Measurements from ENCODE around the gene TMEM164.
A peak's percentile ranks its signal among the peaks of the same experiment; 100 is the strongest.
"Not testable (repeated sequence)": the region's sequence is repeated elsewhere in the genome, so short reads cannot be mapped to it uniquely, and the experiment has no call there.

The TMEM164 gene

DNA sequence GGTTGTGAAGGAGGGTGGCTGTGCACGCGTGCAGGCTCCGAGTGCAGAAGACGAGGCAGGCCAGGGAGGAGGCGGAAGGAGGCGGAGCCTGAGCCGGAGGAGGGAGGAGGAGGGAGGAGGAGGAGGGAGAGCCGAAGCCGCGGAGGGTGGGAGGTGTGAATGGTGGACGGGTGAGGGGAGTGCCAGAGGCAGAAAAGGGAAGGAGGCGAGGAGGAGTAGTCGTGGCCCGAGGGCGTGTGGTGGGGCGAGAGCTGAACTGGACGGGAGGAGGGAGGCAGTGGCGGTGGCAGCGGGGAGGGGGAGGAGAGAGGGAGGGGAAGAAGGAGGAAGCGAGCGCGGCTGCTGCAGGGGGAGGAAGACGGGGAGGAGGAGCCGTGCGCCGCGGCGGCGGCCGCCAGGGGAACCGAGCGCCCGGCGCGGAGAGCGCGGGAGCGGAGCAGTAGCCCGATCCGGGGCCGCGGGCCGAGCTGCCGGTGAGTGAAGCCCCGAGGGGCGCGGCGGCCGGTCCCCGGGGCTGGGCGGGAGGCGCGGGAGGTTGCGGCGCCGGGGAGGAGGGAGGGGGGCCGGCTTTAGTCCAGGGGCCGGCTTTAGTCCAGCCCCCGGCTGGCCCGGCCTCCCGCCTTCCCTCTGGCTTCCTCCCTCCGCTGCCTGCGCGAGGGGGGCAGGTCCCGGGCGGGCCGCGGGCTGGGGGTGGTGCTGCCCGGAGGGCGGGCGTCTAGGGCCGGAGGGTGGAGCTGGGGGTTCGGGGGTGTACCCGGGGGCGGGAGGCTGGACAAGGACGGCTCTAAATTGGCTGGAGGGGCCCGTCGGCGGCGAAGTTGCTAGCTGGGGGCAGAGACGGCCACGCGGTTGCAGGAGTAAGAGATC, at the start of gene TMEM164:
Gene TMEM164, plus strand, starts transcription at position 815 of the 867 bp plus-strand sequence. CDS start 661 bp downstream, outside the sequence.
- DNase-seq: peak; percentile 78

DNA sequence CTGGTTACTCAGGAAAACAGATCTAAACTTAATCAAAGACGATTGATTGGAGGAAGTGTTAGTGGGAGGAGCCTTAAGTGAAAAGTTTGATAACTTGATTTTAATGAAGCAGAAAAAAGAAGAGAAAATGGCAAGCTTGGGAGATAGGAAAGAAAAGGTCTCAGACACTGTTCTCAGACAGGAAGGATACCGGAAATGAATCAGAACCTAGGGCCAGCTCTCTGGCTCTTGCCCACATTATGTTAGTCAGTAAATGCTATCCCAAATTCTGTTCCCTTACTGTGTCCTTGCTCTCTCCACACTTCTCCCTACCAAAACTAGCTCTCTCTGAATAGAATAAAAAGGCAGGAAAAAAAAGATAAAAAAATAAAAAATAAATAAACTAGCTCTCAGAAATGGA, 48.6 kb upstream of the TMEM164 start:
- no peak for DNase-seq

DNA sequence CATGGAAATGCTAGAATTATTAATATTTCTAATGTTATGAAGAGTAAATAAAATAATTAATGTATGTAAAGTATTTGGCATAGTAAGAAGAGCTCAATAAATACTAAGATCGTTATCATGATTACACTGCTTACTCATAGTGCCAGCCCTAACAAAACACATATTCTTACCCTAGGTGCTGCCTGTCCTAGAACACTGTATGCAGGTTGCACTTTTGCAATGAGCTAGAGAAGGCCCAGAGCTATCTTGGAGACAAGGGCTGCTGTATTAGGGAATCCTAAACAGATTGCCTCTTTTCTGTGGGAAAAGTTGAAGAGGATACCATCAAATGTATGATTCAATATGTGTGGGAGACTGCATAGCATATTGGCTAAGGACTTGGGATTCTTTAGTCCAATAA, 48.0 kb upstream of the TMEM164 start:
- DNase-seq: no peak

DNA sequence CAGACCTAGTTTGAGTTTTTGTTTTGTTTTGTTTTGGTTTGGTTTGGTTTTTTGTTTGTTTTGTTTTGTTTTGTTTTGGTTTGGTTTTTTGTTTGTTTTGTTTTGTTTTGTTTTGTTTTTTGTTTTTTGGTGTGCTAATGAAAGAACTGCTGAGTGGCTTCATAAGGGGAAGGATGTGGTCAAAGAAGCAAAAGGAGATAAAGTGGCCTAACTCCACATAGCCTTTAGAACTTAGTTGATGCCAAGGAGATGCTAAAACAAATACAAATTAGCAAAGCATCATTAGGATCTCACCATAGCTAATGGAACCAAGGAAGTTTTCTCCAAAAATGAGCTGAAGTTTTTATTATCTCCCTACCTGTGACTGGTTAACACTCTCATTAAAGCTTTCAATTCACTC, 44.6 kb upstream of the TMEM164 start:
- no peak for DNase-seq

- DNase-seq: no peak
These were observed 43.5 kb upstream of the TMEM164 start for GRCh38 chrX:109959356-109959871.

GRCh38 chrX:109964390-109964789, 38.5 kb upstream of the TMEM164 start:
- no peak for DNase-seq

- no peak for DNase-seq
These were observed 36.7 kb upstream of the TMEM164 start for GRCh38 chrX:109966246-109966645.

DNA sequence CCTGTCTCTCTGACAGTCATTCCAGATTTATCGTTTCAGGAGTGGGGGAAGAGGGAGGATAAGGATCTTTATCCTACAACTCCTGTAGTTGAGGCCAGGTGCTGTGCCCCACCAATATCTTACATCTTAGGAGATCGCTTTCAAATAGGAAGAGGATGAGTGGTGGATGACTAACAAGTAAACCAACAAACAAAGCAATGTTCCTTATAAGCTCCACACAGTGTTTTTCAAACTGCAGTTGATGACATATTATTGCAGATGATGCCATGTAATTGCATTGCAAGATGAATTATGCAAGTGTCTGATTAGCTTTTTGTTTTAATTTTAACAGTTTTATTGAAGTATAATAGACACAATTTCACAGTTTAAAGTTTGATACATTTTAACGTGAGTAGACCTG, 35.8 kb upstream of the TMEM164 start:
- DNase-seq: no peak

DNA sequence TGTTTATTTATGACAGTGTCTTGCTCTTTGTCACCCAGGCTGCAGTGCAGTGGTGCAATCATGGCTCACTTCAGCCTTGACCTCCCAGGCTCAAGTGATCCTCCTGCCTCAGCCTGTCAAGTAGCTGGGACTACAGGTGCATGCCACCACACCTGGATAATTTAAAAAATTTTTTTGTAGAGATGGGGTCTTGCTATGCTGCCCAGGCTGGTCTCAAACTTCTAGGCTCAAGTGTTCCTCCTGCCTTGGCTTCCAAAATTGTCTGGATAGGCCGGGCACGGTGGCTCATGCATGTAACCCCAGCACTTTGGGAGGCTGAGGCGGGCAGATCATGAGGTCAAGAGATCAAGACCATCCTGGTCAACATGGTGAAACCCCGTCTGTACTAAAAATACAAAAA, 32.1 kb upstream of the TMEM164 start:
- not testable (repeated sequence) for DNase-seq

DNA sequence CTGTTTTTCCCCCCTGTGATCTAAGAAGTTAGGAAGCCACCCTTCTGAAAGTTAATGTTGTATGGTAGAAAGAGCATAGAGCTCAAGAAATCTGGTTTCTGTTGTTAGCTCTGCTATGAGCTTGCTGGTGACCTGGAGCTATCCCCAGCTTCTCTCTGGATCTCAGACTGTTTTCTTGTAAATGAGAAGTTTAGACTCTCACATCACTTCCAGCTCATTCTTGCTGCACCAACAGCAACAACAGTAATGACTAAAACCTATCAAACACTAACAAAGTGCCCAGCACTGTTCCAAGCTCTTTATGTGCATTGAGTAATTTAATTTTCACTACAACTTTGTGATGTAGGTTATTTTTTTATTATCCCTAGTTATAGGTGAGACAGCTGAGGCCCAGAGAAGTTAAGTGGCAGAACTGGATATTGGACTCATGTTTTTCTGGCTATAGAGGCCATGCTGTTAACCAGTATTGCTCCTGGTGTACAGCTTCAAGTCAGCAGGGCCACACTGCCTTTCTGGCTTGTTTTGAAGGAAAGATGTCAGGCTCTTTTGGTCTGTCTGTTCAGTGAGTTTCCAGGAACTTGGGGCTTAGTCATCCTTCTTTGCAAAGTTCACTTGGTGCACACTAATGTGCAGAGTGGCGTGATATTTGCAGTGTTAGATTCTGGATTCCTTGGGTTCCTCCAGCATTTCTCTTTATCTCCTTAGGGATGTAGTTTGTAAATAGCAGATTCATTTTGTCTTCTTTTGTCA, 27.8 kb upstream of the TMEM164 start:
- peak; percentile 6 for DNase-seq

DNA sequence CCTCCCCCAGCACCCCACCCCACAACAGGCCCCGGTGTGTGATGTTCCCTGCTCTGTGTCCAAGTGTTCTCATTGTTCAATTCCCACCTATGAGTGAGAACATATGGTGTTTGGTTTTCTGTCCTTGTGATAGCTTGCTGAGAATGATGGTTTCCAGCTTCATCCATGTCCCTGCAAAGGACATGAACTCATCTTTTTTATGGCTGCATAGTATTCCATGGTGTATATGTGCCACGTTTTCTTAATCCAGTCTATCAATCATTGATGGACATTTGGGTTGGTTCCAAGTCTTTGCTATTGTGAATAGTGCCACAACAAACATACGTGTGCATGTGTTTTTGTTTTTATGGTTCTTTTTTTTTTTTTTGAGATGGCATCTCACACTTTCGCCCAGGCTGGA, 17.7 kb upstream of the TMEM164 start:
- DNase-seq: not testable (repeated sequence)

GRCh38 chrX:109987884-109988283, 15.0 kb upstream of the TMEM164 start:
- no peak for DNase-seq

DNA sequence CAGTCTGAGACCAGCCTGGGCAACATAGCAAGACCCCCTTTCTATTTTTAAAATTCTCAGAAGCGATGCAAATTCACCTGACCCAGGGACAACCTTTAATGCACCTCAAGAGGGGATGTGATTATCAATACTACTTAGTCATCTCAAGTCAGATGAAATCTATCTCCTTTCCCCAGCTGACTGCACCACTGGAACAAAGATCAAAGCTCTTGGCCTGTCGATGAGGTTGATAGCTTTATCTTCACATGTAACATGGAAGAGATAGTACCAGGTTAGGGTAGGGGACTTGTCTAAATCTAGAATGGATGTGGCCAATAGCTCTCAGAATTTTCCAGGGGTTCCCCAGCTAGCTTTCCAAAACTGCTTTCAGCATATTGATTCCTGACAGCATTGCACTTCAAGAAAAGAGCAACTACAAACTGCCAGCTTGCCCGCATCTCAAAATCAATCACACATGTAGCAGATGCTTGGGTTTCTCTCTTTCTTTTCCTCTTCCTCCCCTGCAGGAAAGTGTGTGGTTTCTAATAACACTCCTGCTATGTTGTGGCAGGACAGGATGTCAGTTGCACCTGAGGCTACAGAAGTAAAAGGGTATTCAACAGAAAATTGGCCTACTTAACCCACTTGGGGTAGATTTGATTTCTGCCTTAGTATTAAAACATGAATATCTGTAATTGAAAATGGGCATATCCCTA, 12.2 kb upstream of the TMEM164 start:
- DNase-seq: no peak

GRCh38 chrX:109992203-109992602, 10.7 kb upstream of the TMEM164 start:
- DNase-seq: no peak

- no peak for DNase-seq
These were observed 7.8 kb upstream of the TMEM164 start for GRCh38 chrX:109995155-109995554.

DNA sequence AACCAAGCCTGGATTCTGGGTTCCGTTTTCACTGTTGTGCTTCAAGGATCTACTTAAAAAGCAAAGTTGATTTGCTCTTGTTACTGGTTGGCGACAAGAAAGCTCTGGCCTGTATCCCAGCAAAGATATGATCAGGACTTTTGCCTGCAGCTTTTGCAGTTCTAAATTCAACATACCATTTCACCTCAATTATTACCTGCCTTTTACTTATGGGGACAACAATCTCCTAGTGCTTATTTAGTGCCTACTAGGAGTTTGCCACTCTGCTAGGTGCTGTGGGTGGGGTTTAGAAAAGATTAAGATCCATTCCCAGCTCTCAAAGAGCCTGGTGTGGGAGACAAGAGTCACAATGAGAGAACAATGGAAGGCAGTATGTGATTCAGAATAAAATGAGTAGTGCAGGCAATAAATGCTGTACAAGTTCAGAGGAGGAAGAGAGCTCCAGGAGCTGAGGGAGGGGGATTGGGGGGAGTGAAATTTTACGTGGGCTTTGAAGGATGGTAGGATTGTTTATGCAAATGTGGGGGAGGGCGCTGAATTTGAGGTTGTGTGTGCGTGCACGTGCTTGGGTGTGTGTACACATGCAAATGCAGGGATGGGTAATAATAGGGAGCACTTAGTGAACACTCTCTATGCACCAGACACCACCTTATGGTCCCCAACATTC, 5.0 kb upstream of the TMEM164 start:
- DNase-seq: no peak

- no peak for DNase-seq
These were observed 2.9 kb upstream of the TMEM164 start for GRCh38 chrX:110000000-110000399.

- DNase-seq: no peak
These were observed 1.8 kb upstream of the TMEM164 start for GRCh38 chrX:110000847-110001713.

- DNase-seq: no peak
These were observed 1.1 kb upstream of the TMEM164 start for GRCh38 chrX:110001740-110002299.

DNA sequence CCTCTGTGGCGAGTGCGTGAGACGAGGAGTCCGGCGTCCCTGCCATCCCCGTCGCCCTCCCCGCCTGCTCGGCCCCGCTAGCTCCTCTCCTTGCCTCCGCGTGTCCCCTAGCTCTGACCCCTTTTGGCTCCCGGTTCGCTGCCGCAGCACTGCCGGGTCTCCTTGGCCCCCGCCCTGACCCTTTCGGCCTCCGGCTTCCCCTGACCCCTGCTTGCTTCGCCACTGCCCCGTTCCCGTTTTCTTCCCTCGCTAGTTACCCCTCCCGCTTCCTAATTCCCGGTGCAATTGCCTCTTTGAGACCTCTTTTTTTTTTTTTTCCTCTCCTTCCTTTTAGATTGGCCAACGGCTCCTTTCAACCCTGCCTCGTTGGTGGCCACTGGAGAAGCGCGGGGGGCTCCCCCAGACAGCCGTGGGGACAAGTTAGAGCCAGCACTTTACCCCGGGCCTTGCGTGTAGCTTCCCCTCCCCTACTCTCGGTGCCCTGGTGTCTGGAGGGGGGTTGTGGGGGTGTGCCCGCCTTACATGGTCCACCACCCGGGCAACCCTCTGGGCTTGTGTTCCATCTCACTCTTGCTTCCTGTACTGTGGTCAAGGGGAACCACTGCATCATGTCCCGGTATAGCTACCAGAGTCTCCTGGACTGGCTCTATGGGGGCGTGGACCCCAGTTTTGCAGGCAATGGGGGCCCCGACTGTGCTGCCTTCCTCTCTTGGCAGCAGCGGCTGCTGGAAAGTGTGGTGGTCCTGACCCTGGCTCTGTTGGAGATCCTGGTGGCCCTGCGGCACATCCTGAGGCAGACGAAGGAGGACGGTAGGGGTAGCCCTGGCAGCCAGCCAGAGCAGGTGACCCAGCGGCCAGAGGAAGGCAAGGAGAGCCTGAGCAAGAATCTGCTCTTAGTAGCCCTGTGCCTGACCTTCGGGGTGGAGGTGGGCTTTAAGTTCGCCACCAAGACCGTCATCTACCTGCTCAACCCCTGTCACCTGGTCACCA, 548 bp downstream of the TMEM164 start:
- no peak for DNase-seq

Measured in fibroblast of upper back skin (primary cell).